GM12874 (cell line): ENCODE results near the gene SOWAHA.

Source experiments
- TF ChIP-seq, protein P1 (sequence below): IDR thresholded peaks from 2 replicates; pipeline ENCODE4 v1.5.1; 2011; ENCODE audit warnings: low read depth, mild to moderate bottlenecking, control low read depth, low read length, moderate library complexity; ENCODE audit not compliant: insufficient read depth

The SOWAHA gene

DNA sequence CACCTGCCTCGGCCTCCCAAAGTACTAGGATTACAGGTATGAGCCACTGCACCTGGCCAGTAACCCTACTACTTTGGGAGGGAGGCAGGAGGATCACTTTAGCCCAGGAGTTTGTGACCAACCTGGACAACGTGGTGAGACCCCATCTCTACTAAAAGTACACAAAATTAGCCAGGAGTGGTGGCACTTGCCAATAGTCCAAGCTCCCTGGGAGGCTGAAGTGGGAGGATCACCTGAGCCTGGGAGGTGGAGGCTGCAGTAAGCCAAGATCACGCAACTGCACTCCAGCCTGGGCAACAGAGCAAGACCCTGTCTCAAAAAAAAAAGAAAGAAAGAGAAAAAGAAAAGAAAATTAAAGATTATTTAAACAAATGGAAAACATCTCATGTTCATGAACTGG lies 42.9 kb downstream of the SOWAHA start:
- TF ChIP-seq, protein P1, sequence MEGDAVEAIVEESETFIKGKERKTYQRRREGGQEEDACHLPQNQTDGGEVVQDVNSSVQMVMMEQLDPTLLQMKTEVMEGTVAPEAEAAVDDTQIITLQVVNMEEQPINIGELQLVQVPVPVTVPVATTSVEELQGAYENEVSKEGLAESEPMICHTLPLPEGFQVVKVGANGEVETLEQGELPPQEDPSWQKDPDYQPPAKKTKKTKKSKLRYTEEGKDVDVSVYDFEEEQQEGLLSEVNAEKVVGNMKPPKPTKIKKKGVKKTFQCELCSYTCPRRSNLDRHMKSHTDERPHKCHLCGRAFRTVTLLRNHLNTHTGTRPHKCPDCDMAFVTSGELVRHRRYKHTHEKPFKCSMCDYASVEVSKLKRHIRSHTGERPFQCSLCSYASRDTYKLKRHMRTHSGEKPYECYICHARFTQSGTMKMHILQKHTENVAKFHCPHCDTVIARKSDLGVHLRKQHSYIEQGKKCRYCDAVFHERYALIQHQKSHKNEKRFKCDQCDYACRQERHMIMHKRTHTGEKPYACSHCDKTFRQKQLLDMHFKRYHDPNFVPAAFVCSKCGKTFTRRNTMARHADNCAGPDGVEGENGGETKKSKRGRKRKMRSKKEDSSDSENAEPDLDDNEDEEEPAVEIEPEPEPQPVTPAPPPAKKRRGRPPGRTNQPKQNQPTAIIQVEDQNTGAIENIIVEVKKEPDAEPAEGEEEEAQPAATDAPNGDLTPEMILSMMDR: no peak

GRCh38 chr5:132859889-132860437 lies 46.9 kb downstream of the SOWAHA start:
- TF ChIP-seq, protein P1: no peak

DNA sequence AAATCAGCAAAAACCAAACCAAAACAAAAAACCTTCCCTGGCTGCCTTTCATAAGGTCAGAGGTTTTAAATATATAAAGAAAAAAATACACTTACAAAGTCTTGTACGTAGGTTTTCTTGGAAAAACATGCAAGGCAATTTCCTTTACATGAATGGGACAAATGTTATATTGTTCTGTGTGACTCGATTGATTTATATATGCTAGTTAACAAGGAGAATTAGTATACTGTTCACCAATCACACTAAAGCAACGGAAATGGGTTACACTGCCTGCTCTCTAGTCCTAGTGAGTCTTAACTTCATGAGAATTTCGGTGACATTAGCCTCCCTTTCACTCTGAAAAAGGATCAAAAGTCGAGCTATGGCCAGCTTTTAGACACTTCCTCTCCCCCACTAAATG lies 47.6 kb downstream of the SOWAHA start:
- TF ChIP-seq, protein P1: no peak

GRCh38 chr5:132865668-132866341 lies 52.7 kb downstream of the SOWAHA start:
- TF ChIP-seq, protein P1: no peak
